ENCODE measurements around the gene CCZ1B.
A peak's percentile ranks its signal among the peaks of the same experiment; 100 is the strongest.
"Not testable (repeated sequence)": the region's sequence is repeated elsewhere in the genome, so short reads cannot be mapped to it uniquely, and the experiment has no call there.

CCZ1B gene

DNA sequence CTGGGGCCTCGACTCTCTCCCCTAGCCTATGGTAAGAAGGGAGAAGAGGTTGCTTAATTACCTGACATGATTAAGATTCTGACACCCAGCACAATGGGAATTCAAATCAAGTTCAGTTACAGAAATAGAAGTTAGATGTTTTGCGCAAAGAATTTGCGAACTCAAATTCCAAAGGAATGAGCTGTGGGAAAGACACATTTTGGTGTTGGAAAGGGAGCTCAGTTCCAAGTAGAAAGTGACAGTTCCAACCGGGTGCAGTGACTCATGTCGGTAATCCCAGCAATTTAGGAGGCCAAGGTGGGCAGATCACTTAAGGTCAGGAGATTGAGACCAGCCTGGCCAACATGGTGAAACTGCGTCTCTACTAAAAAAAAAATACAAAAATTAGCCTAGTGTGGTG, 4.0 kb upstream of the CCZ1B start:
- not testable (repeated sequence) for DNase-seq

- not testable (repeated sequence) for DNase-seq
Observed at GRCh38 chr7:6829616-6830015, 3.5 kb upstream of the CCZ1B start.

GRCh38 chr7:6827180-6827579, 1.1 kb upstream of the CCZ1B start:
- peak; percentile 94 for DNase-seq

GRCh38 chr7:6825236-6826125, 594 bp downstream of the CCZ1B start:
- not testable (repeated sequence) for DNase-seq

- not testable (repeated sequence) for DNase-seq
Observed at GRCh38 chr7:6821622-6822021, 4.5 kb downstream of the CCZ1B start.

DNA sequence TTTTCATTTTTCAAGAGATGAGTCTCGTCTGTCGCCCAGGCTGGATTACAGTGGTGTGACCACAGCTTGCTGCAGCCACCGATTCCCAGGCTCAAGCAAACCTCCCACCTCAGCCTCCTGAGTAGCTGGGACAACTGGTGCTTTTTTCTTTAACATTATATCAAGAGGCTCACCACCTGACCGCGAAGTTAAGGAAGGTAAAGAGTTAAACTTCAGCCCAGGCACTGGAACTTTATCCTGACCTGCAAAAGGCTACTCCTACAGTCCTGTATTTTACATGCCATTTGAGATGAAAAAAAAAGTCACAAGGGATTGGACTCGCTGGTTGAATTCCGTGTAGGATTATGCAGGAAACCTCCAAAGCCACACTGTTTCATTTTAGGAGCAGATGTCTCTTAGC, 10.6 kb downstream of the CCZ1B start:
- DNase-seq, result not testable (repeated sequence)

GRCh38 chr7:6813011-6813410, 13.1 kb downstream of the CCZ1B start:
- DNase-seq, result not testable (repeated sequence)

- not testable (repeated sequence) for DNase-seq
Observed at GRCh38 chr7:6807959-6808358, 18.1 kb downstream of the CCZ1B start.

DNA sequence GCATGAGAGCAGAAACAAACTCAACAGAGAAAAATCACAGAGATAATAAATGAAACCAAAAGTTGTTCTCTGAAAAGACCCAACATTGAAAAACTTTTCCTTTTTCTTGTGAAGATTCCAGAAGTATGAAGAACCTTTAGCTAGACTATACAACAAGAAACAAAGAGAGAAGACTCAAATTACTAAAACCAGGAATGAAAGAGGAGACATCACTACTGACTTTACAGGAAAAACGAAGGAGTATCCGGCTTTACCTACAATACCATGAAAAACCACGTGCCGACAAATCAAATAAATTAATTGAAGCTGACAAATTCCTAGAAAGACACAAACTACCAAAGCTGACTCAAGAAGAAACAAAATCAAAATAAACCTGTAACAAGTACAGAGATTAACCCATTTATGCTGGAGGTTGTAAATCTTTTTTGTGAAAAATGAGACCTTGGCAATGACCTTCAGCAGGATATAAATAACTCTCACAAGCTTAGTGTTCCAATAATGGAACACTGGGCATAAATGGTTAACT, 18.6 kb downstream of the CCZ1B start:
- not testable (repeated sequence) for DNase-seq

DNA sequence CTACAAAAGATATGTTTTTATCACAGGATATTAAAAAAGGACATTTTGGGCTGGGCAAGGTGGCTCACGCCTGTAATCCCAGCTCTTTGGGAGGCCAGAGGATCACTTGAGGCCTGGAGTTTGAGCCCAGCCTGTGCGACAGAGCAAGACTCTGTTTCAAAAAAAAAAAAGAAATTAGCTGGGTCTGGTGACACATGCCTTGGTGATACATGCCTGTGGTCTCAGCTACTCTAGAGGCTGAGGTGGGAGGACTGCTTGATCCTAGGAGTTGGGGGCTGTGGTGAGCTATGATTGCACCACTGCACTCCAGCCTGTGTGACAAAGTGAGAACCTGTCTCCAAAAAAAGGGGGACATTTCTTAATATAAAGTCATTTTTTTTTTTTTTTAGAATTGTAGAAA, 25.7 kb downstream of the CCZ1B start:
- not testable (repeated sequence) for DNase-seq

DNA sequence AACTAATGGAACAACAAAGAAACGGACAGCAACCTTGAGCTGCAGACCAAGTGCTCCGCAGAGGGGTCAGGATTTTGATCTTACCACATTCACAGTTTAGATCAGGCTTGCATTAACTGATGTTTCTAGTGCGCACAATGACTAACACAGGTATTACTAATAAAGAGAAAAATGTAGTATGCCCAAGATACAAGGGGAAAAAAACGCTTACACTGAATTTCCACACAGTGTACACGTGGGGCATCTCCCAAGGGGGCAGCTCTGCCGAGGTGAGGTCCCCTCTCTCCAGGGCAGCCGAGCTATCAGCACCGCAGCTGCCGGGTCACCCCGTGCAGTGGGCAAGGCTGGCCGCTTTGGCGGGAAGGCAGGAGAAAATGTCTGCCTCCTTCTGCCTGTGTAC, 26.2 kb downstream of the CCZ1B start:
- not testable (repeated sequence) for DNase-seq

- DNase-seq, result not testable (repeated sequence)
Observed at GRCh38 chr7:6798047-6798446, 28.0 kb downstream of the CCZ1B start.

GRCh38 chr7:6797218-6797617, 28.9 kb downstream of the CCZ1B start:
- DNase-seq, result not testable (repeated sequence)

- DNase-seq, result not testable (repeated sequence)
Observed at GRCh38 chr7:6794276-6794675, 31.8 kb downstream of the CCZ1B start.

- not testable (repeated sequence) for DNase-seq
Observed at GRCh38 chr7:6792113-6792872, 33.8 kb downstream of the CCZ1B start.

DNA sequence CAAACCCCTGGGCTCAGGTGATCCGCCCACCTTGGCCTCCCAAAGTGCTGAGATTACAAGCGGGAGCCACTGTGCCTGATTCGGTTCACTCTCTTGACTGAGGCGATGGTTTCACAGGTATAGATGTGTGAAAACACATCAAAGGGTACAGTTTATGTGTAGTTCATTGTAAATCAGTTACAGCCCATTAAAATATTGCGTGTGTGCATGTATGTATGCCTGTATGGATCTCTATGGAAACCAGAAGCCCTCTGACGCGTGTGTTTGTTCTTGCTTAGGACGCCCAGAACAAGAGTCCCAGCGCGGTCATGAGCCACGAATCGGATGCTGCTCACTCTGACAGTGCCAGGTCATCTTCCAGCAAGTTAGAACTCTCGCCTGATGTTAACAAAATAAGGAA, 36.7 kb downstream of the CCZ1B start:
- not testable (repeated sequence) for DNase-seq

DNA sequence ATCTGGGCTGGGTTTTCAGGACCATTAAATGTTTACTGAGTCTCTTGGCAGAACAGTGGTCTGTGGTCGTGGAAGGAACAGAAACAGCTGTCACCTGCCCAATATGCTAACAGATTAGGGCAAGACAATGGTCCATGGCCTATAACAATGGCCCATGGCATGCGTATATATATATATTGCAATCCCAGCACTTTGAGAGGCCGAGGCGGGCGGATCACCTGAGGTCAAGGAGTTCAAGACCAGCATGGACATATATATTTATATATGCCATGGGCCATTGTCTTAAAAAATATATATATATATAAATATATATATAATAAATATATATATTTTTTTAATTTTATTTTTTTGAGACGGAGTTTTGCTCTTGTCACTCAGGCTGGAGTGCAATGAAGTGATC, 44.5 kb downstream of the CCZ1B start:
- DNase-seq, result not testable (repeated sequence)

DNA sequence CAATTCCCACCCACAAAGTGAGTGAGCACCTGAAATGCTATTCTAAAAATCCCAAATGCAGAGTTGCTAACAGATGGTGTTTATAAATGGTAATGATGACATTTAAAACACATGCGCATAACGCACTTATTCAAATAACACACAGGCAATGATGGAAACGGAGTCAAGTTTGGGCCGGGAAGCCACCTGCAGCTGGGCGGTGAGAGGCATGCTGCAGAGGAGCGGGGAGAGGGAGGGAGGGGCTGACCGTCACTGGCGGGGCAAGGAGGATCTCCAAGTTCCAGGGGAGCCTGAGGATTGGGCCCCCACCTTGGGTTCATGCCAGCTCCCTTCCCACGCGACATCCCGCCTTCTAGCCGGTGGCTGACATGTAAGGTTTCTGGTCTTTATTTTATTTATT, 64.9 kb downstream of the CCZ1B start:
- not testable (repeated sequence) for DNase-seq

GRCh38 chr7:6753964-6754363, 72.1 kb downstream of the CCZ1B start, which contains the start of gene RSPH10B2:
TSS of gene RSPH10B2 (plus strand) at chr7:6754103. CDS start at chr7:6757678, 3,575 bp downstream.
- DNase-seq, result not testable (repeated sequence)

GRCh38 chr7:6750173-6750572, 75.9 kb downstream of the CCZ1B start:
- DNase-seq, result not testable (repeated sequence)

DNA sequence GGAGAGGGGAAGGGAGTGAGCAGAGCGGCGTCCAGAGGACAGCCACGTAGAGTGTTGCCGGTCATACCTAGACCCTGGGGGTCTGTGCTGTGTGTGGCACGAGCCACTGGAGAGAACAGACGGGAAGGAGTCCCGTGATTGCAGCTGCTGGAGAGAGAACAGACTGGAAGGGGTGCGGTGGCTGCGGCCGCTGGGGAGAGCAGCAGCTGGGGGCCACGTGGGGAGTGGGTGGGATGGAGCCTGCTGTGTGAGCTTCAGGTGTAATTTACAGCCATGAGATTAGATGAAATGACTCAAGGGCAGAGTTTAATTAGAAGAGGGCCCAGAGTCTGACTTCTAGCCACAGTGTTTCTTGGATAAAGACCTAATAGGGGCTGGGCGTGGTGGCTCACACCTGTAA, 76.7 kb downstream of the CCZ1B start:
- DNase-seq, result not testable (repeated sequence)
